Measurements from ENCODE around the gene JDP2.
A peak's percentile ranks its signal among the peaks of the same experiment; 100 is the strongest.

The JDP2 gene

DNA sequence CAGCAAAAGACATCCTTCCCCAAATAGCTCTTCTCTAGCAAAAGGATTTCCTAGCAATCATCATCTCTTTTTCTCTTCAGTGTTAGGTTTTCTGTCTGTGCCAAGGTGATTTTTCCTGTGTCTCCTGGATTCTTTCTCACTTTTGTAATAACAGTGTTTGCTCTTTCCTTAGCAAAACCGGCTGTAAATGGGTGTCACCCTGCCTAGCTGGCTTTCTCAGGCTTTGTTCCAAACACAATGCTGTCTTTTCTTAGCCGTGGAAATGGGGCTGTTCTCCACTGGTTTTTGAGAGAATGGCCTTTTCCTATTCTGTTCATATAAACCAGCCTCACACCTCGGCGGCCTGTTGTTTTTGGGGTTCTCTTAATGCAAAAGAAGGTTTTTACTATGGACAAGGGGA is 21.9 kb downstream of the JDP2 start:
- TF ChIP-seq GATA1 (IDR thresholded peaks at IDR 0.05; ENCODE audit: low read depth, low read length) (no peak), POLR2A (IDR thresholded peaks at IDR 0.05; ENCODE audit: low read length) (no peak)
- no peak for DNase-seq

DNA sequence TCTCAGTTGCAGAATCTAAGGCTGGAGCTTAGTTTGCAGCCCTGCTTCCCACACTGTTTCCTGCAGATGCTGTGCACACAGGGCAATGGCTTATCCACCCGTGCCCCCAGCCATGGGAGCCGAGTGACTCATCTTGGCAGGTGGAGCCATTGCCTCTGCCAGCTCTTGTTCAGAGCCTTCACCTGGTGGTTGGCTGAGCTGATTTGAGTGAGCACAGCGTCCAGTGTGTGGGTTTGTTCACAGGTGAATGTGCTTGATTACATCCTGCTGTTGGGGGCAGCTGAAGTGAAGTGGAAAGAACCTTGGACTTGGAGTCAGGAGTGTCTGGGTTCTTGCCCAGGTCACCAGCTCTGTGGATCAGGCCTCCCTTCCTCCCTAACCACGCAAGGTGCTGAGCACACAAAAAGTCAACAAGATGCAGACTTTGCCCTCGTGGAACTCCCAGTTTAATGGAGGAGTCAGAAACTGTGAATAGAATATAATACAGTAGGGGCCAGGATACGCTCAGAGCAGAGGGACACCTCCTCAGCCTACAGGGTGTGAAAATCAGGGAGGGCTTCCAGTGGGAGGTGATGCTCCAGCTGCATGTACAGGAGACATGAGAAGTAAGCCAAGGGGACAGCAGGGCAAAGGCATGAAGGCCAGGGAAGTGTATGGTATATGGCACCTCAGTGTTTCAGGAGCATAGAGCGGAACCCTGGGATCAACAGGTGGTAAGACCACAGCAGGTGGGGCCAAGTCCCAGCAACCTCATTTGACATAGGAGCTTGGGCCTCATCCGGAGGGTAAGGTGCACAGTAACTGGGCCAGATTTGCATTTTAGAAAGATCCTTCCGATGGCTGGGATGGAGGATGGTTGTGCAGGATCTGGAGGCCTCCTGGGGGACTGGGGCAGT is 22.8 kb downstream of the JDP2 start:
- DNase-seq, result no peak
- TF ChIP-seq POLR2A (IDR thresholded peaks at IDR 0.05; ENCODE audit: low read length) (no peak), GATA1 (IDR thresholded peaks at IDR 0.05; ENCODE audit: low read depth, low read length) (no peak)

DNA sequence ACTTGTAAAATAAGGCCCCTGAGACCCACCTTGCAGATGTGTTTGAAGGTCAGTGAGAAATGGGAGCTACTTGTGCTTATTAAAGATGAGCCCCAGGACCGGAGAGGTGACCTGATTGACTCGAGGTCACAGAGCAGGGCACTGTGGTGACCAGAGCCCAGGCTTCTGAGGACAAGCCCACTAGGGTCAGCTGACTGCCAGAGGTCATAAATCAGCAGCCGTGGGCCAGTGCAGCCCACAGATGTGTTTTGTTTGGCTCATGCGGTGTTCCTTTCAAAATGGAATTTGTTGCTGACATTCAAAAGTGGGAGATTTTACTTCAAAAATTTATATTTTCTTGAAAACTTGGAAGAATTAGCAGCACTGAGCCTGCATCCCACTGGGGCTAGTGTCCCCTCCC is 24.5 kb downstream of the JDP2 start:
- TF ChIP-seq GATA1 (IDR thresholded peaks at IDR 0.05; ENCODE audit: low read depth, low read length) (no peak), POLR2A (IDR thresholded peaks at IDR 0.05; ENCODE audit: low read length) (no peak)
- DNase-seq, result no peak

- DNase-seq, result no peak
- TF ChIP-seq GATA1 (IDR thresholded peaks at IDR 0.05; ENCODE audit: low read depth, low read length) (no peak), POLR2A (IDR thresholded peaks at IDR 0.05; ENCODE audit: low read length) (no peak)
Measured at GRCh38 chr14:75452900-75453816, 25.3 kb downstream of the JDP2 start.

DNA sequence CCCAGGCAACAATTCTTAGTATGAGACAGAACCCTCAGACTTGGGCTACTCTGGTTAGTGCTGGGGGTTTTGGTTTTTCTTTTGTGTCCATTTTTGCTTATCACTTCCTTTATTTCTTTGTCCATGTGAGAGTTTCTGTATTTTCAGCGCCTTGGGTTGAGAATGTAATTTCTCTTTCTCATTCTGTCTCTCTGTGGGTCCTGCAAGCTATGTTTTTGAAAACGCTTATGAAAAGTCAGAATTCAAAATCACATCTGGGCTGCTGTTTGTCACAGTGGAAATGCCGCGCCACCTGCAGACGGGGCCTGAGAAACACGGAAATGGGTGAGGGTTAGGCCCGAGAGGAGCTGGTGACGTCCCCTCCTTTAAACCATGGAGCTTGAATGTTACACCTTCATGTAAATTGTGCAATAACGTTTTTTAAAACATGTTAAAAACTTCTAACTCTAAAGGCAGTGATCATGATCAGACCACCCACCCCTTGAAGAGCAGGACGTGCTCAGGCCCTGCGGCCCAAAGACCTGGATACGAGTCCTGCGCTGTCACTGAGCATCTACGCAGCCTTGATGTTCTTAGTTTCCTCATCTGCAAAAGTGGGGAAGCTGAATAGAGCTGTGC is 26.1 kb downstream of the JDP2 start:
- DNase-seq, result peak in 1 of 2 experiments; percentile 14
- TF ChIP-seq GATA1 (IDR thresholded peaks at IDR 0.05; ENCODE audit: low read depth, low read length), result no peak
- no peak for TF ChIP-seq POLR2A (IDR thresholded peaks at IDR 0.05; ENCODE audit: low read length)

- TF ChIP-seq POLR2A (IDR thresholded peaks at IDR 0.05; ENCODE audit: low read length) (no peak), GATA1 (IDR thresholded peaks at IDR 0.05; ENCODE audit: low read depth, low read length) (no peak)
- DNase-seq, result peak; percentile 11 to 14
Measured at GRCh38 chr14:75454963-75455546, 27.2 kb downstream of the JDP2 start.

- TF ChIP-seq GATA1 (IDR thresholded peaks at IDR 0.05; ENCODE audit: low read depth, low read length) (no peak), POLR2A (IDR thresholded peaks at IDR 0.05; ENCODE audit: low read length) (no peak)
Measured at GRCh38 chr14:75456069-75456996, 28.5 kb downstream of the JDP2 start.

GRCh38 chr14:75456997-75457335 is 29.1 kb downstream of the JDP2 start:
- DNase-seq, result no peak
- no peak for TF ChIP-seq GATA1 (IDR thresholded peaks at IDR 0.05; ENCODE audit: low read depth, low read length)
- TF ChIP-seq POLR2A (IDR thresholded peaks at IDR 0.05; ENCODE audit: low read length), result no peak

More at GRCh38 chr14:75456069-75456996, 28.5 kb downstream of the JDP2 start:
- DNase-seq, result no peak

DNA sequence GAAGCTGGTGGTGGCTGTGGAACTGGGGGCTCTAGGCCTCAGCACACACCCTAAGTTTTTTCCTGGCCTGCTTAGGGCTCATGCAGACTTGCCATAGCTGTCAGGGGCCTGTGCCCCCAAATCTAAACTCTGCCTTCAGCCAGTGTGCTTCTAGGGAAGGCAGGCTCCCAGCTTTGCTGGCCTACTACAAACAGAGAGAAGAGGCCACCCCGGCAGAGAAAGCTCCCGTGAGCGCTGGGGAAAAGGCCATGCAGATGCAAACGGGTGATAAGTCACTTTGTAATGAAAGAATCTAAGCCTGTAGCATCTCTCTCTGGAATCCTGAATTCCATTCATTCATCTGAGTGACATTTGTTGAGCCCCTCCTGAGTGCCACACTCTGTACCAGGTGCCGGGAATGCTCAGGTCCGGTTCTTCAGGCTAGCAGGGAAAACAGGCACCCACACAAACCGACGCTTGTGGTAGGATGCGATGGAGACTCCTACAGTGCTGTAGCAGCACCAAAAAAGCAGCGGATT is 29.9 kb downstream of the JDP2 start:
- no peak for DNase-seq
- TF ChIP-seq GATA1 (IDR thresholded peaks at IDR 0.05; ENCODE audit: low read depth, low read length), result no peak
- no peak for TF ChIP-seq POLR2A (IDR thresholded peaks at IDR 0.05; ENCODE audit: low read length)

GRCh38 chr14:75458305-75458704 is 30.5 kb downstream of the JDP2 start:
- no peak for TF ChIP-seq GATA1 (IDR thresholded peaks at IDR 0.05; ENCODE audit: low read depth, low read length)
- no peak for TF ChIP-seq POLR2A (IDR thresholded peaks at IDR 0.05; ENCODE audit: low read length)
- no peak for DNase-seq

- DNase-seq, result peak; percentile 2 to 16
- TF ChIP-seq POLR2A (IDR thresholded peaks at IDR 0.05; ENCODE audit: low read length) (no peak), GATA1 (IDR thresholded peaks at IDR 0.05; ENCODE audit: low read depth, low read length) (no peak)
Measured at GRCh38 chr14:75459099-75459741, 31.4 kb downstream of the JDP2 start.

DNA sequence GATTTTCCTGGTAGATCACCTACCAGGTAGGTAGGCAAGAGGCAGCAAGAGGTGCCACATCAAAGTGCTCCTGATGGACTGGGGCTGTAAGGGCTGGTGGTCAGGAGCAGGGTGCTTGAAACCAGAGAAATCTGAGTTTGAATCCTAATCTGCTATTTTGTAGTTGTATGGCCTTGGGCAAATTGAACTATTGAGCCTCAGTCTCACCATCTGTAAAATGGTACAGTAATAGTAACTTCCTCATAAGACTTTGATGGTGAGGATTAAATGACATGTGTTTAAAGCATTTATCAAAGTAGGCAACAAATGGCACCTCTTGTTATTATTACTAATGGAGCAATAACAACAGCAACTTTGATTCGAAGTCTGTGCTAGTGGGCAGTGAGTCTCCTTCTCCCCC is 32.0 kb downstream of the JDP2 start:
- DNase-seq, result no peak
- no peak for TF ChIP-seq POLR2A (IDR thresholded peaks at IDR 0.05; ENCODE audit: low read length)
- TF ChIP-seq GATA1 (IDR thresholded peaks at IDR 0.05; ENCODE audit: low read depth, low read length), result no peak

All from erythroblast (primary cell).